CD4-positive, alpha-beta T cell treated with Interleukin-4 for 4 hours (primary cell): ENCODE results near the gene TMBIM6.
"Not testable (repeated sequence)": the region's sequence is repeated elsewhere in the genome, so short reads cannot be mapped to it uniquely, and the experiment has no call there.

Experiments used
- DNase-seq: peaks from one replicate; pipeline ENCODE4 v3.0.0-alpha.2; 2020

TMBIM6 gene

GRCh38 chr12:49740930-49741881 is at the start of gene TMBIM6:
TSS of gene TMBIM6 (plus strand) at chr12:49741557. CDS start at chr12:49752494, 10,937 bp downstream.
- DNase-seq, result peak; percentile 100

GRCh38 chr12:49692851-49693250 is 48.5 kb upstream of the TMBIM6 start:
- DNase-seq, result no peak

- no peak for DNase-seq
Observed at GRCh38 chr12:49693931-49694444, 47.4 kb upstream of the TMBIM6 start.

GRCh38 chr12:49696723-49697122 is 44.6 kb upstream of the TMBIM6 start:
- DNase-seq, result no peak

- no peak for DNase-seq
Observed at GRCh38 chr12:49697808-49698207, 43.5 kb upstream of the TMBIM6 start.

GRCh38 chr12:49698619-49699545 is 42.5 kb upstream of the TMBIM6 start:
- DNase-seq, result peak; percentile 42

GRCh38 chr12:49702009-49702408 is 39.3 kb upstream of the TMBIM6 start:
- DNase-seq, result no peak

- DNase-seq, result no peak
Observed at GRCh38 chr12:49702676-49703215, 38.6 kb upstream of the TMBIM6 start.

GRCh38 chr12:49703647-49704137 is 37.7 kb upstream of the TMBIM6 start:
- DNase-seq, result peak; percentile 67

GRCh38 chr12:49705479-49706134 is 35.8 kb upstream of the TMBIM6 start:
- DNase-seq, result peak; percentile 17

GRCh38 chr12:49706351-49707127 is 34.8 kb upstream of the TMBIM6 start:
- DNase-seq, result no peak

GRCh38 chr12:49707128-49707811 is 34.1 kb upstream of the TMBIM6 start, which contains the start of gene FMNL3:
TSS of gene FMNL3 (minus strand) at chr12:49707405. CDS start at chr12:49707180, 225 bp downstream.
- DNase-seq, result peak; percentile 97

GRCh38 chr12:49707812-49708147 is 33.6 kb upstream of the TMBIM6 start:
- no peak for DNase-seq

GRCh38 chr12:49708851-49709250 is 32.5 kb upstream of the TMBIM6 start:
- DNase-seq, result no peak

GRCh38 chr12:49713952-49714351 is 27.4 kb upstream of the TMBIM6 start:
- DNase-seq, result not testable (repeated sequence)

- no peak for DNase-seq
Observed at GRCh38 chr12:49716553-49716952, 24.8 kb upstream of the TMBIM6 start.

GRCh38 chr12:49717800-49718199 is 23.6 kb upstream of the TMBIM6 start:
- not testable (repeated sequence) for DNase-seq

GRCh38 chr12:49720214-49720613 is 21.1 kb upstream of the TMBIM6 start:
- no peak for DNase-seq

- not testable (repeated sequence) for DNase-seq
Observed at GRCh38 chr12:49721355-49721754, 20.0 kb upstream of the TMBIM6 start.

GRCh38 chr12:49728446-49728845 is 12.9 kb upstream of the TMBIM6 start:
- DNase-seq, result no peak

GRCh38 chr12:49730050-49730449 is 11.3 kb upstream of the TMBIM6 start:
- DNase-seq, result no peak
